OCI-LY7 (cell line): ENCODE data around the gene ALDH9A1. TPM values are rescaled to one million over a fixed set of nuclear protein-coding genes. Genes with fewer than 3 reads are reported as not detected.

Experiments
- BruUV-seq: library from RNA; stranded (reverse); fragments of 400-500 nt; replicated peaks from 2 replicates; lab custom pipeline; 2021; lab: Mats Ljungman, UMichigan
- CTCF ChIA-PET: fragments of 300-600 bp; sonication (Branson Sonifier 250); formaldehyde crosslinking; loops from one replicate; lab custom pipeline; 2022; ENCODE audit warnings: antibody characterized with exemption; ENCODE audit not compliant: unreplicated experiment; lab: Charles Lee
- POLR2A ChIA-PET: fragments of 300-600 bp; sonication (Branson Sonifier 250); formaldehyde crosslinking; loops from one replicate; lab custom pipeline; 2022; ENCODE audit warnings: antibody characterized with exemption; lab: Charles Lee
- DNase-seq: peaks from one replicate; pipeline ENCODE4 v3.0.0-alpha.2; 2015; ENCODE audit warnings: low spot score
- H2AFZ ChIP-seq: fragments of 200-600 bp; sonication (generic), shearing (Covaris generic); 2 replicates; pipeline ENCODE4 v1.6.1; 2014; ENCODE audit warnings: mild to moderate bottlenecking, antibody characterized with exemption, low read length, moderate library complexity
- H3K27ac ChIP-seq: fragments of 200-600 bp; sonication (generic); 2 replicates; pipeline ENCODE4 v1.5.1; 2014; ENCODE audit warnings: mixed run types, low read depth, mild to moderate bottlenecking, moderate library complexity, low read length, inconsistent platforms; ENCODE audit not compliant: poor library complexity, severe bottlenecking
- H3K36me3 ChIP-seq: fragments of 200-600 bp; sonication (generic); 2 replicates; pipeline ENCODE4 v1.6.1; 2014; ENCODE audit warnings: mild to moderate bottlenecking, antibody characterized with exemption, low read length, moderate library complexity, mixed read lengths; ENCODE audit not compliant: insufficient read depth
- H3K4me1 ChIP-seq: fragments of 200-600 bp; sonication (generic); 2 replicates; pipeline ENCODE4 v1.5.1; 2014; ENCODE audit warnings: mild to moderate bottlenecking, low read length; ENCODE audit not compliant: insufficient read depth, poor library complexity, severe bottlenecking
- H3K4me2 ChIP-seq: fragments of 200-600 bp; sonication (generic); 2 replicates; pipeline ENCODE4 v1.6.1; 2014; ENCODE audit warnings: mild to moderate bottlenecking, low read length
- H3K4me3 ChIP-seq: fragments of 200-600 bp; sonication (generic); 2 replicates; pipeline ENCODE4 v1.5.1; 2014; ENCODE audit warnings: mild to moderate bottlenecking, low read depth, low read length; ENCODE audit not compliant: poor library complexity, severe bottlenecking
- H3K79me2 ChIP-seq: fragments of 200-600 bp; sonication (generic); 2 replicates; pipeline ENCODE4 v1.6.1; 2016; ENCODE audit warnings: low read depth, mild to moderate bottlenecking, low read length, moderate library complexity, mixed read lengths; ENCODE audit not compliant: insufficient read depth
- H3K9me2 ChIP-seq: fragments of 200-600 bp; sonication (generic); 2 replicates; pipeline ENCODE4 v1.6.1; 2016; ENCODE audit warnings: mild to moderate bottlenecking, low read length, mixed read lengths; ENCODE audit not compliant: insufficient read depth
- H3K9me3 ChIP-seq: fragments of 200-600 bp; sonication (generic); 2 replicates; pipeline ENCODE4 v1.6.1; 2014; ENCODE audit warnings: mild to moderate bottlenecking, mixed run types, low read length, mixed read lengths
- H4K20me1 ChIP-seq: fragments of 200-600 bp; sonication (generic); 2 replicates; pipeline ENCODE4 v1.6.1; 2014; ENCODE audit warnings: mild to moderate bottlenecking, antibody characterized with exemption, low read length, moderate library complexity, mixed read lengths; ENCODE audit not compliant: insufficient read depth
- EZH2phosphoT487 ChIP-seq: fragments of 200-600 bp; sonication (generic); IDR thresholded peaks from 2 replicates; pipeline ENCODE4 v1.6.1; 2018; ENCODE audit warnings: low read depth, borderline replicate concordance, mild to moderate bottlenecking, mixed run types, antibody characterized with exemption, low read length, moderate library complexity, mixed read lengths
- intact Hi-C: fragments of 100-400 bp; cut with micrococcal nuclease; formaldehyde crosslinking; loops from one replicate; pipeline ENCODE4 v1.10.0; 2022; ENCODE audit not compliant: unreplicated experiment
- total RNA-seq, 2 experiments: library from RNA; depleted of rRNA in 1 of 2; stranded (reverse); fragments of >200 nt in 1 of 2; shearing (Covaris generic) in 1 of 2; gene quantifications; 2 replicates each; pipeline ENCODE4 v1.2.3, GENCODE V29; 2014 to 2022
- TF ChIP-seq, protein P1 (sequence below): fragments of 200-600 bp; sonication (generic); conservative IDR thresholded peaks from 2 replicates; pipeline ENCODE4 v1.5.1; 2014; ENCODE audit warnings: mild to moderate bottlenecking, antibody characterized with exemption, low read length, moderate library complexity, mixed read lengths

The ALDH9A1 gene
- total RNA-seq, 2 experiments from 2014 or later = 32.1 to 36.0 TPM

DNA sequence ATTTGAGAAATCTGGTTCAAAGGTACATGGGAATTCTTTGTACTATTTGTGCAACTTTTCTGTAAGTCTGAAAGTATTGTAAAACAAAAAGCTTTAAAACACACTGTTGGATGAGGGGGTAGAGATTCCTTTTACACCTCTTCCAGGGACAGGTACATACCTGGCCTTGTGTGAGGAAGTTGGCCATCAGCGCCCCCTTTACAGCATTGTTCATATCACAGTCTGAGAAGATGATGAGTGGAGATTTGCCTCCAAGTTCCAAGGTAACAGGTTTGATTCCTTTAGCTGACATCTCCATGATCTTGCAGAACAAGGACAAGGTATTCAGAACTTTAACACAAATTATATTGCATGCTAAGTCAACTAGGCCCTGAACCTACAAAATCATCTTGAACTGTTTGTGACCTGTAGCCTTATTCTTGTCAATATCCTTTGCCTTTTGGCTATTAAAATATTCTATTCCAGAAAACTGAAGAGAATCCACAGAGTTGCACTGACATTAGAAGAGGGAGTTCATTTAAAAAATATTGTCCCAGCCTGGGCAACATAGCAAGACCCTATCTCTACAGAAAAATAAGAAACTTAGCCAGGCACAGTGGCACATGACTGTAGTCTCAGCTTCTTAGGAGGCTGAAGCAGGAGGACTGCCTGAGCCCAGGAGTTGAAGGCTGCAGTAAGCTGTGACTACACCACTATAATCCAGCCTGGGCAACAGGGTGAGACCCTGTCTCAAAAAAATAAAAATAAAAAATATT, 18.9 kb downstream of the ALDH9A1 start:
- DNase-seq = no peak
- CTCF ChIA-PET = interaction anchor here (1.0 kb wide), 1 partner anchor 17 kb away, joined by 3 read pairs; no protein-coding TSS in a partner anchor
- no peaks in the 10 kb centered on the region for H3K9me3 ChIP-seq
- no peak overlapping the region for H3K27ac ChIP-seq
- H2AFZ ChIP-seq = no peak overlapping the region
- peaks cover 4% of the 10 kb centered on the region; the same call in 1 of the 2 replicates for H4K20me1 ChIP-seq
- POLR2A ChIA-PET = interaction anchor here (1.0 kb wide), 1 partner anchor 19 kb away, joined by 3 read pairs; the partner anchor contains the start of gene ALDH9A1
- H3K4me3 ChIP-seq = no peak overlapping the region
- TF ChIP-seq, protein P1, sequence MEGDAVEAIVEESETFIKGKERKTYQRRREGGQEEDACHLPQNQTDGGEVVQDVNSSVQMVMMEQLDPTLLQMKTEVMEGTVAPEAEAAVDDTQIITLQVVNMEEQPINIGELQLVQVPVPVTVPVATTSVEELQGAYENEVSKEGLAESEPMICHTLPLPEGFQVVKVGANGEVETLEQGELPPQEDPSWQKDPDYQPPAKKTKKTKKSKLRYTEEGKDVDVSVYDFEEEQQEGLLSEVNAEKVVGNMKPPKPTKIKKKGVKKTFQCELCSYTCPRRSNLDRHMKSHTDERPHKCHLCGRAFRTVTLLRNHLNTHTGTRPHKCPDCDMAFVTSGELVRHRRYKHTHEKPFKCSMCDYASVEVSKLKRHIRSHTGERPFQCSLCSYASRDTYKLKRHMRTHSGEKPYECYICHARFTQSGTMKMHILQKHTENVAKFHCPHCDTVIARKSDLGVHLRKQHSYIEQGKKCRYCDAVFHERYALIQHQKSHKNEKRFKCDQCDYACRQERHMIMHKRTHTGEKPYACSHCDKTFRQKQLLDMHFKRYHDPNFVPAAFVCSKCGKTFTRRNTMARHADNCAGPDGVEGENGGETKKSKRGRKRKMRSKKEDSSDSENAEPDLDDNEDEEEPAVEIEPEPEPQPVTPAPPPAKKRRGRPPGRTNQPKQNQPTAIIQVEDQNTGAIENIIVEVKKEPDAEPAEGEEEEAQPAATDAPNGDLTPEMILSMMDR = peak; percentile 45
- TF ChIP-seq EZH2phosphoT487 = no peak
- no peak overlapping the region for H3K4me2 ChIP-seq
- H3K79me2 ChIP-seq = peaks cover 4% of the 10 kb centered on the region; the same call in 1 of the 2 replicates
- no TSS peak for BruUV-seq
- peaks cover 86% of the 10 kb centered on the region for H3K36me3 ChIP-seq
- H3K9me2 ChIP-seq = no peaks in the 10 kb centered on the region
- no peaks in the 10 kb centered on the region for H3K4me1 ChIP-seq
- intact Hi-C loops = loop anchor here (2.0 kb wide), 1 partner anchor 77 kb away; no protein-coding TSS in a partner anchor

DNA sequence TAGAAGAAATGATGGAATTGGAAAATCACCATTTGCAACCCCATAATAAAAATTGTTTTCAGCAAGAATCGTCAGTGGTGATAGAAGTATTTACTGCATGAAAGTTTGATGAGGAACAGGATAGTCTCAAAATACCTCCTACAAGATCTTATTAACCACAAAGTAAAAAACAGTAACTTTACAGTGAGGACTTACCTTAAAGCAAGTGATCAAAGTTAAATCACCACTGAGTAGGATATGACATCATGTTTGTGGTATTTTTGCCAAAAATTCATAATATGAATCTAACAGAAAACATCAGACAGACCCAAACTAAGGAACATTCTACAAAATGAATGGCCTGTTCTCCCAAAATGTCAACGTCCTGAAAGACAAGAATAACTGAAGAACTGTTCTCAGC, 19.9 kb downstream of the ALDH9A1 start:
- Histone ChIP-seq H2AFZ (no peak overlapping the region), H3K4me2 (no peak overlapping the region), H3K79me2 (no peaks in the 10 kb centered on the region), H3K27ac (no peak overlapping the region), H3K4me1 (no peaks in the 10 kb centered on the region), H3K9me3 (no peaks in the 10 kb centered on the region), H4K20me1 (no peaks in the 10 kb centered on the region), H3K36me3 (peaks cover 81% of the 10 kb centered on the region), H3K9me2 (no peaks in the 10 kb centered on the region), H3K4me3 (no peak overlapping the region)
- no peak for DNase-seq
- BruUV-seq = no TSS peak
- POLR2A ChIA-PET = interaction anchor here (0.7 to 1.0 kb wide), 2 partner anchors 20 to 33 kb away, joined by 3 to 4 read pairs; partner anchors contain the start of gene ALDH9A1
- CTCF ChIA-PET = no interaction called here
- intact Hi-C loops = loop anchor here (2.0 kb wide), 1 partner anchor 76 kb away; no protein-coding TSS in a partner anchor
- TF ChIP-seq, protein P1 = no peak
- no peak for TF ChIP-seq EZH2phosphoT487

DNA sequence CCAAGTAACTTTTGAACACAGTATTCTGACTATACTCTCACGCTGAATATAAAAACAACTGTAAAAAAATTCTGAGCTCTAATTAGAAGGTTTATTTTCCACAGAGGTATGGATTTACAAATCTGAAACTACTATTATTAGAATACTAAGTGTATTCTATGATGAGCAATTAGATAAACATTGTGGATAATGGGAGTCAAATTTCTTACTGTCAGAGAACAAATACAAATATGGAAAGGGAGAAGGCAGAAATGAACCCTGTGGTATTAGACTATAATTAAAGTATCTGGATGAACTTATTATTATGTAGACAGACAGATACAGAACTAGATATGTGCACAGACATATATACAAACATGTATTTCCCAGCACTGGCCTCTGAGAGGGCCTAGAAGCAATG, 22.6 kb downstream of the ALDH9A1 start:
- H2AFZ ChIP-seq = no peak overlapping the region
- H3K4me3 ChIP-seq = no peak overlapping the region
- H3K36me3 ChIP-seq = peaks cover 72% of the 10 kb centered on the region
- intact Hi-C loops = no loop called here
- H3K9me2 ChIP-seq = no peaks in the 10 kb centered on the region
- H3K9me3 ChIP-seq = no peaks in the 10 kb centered on the region
- no peak for DNase-seq
- BruUV-seq = no TSS peak
- no peak for TF ChIP-seq EZH2phosphoT487
- TF ChIP-seq, protein P1 = no peak
- H3K27ac ChIP-seq = no peak overlapping the region
- no peak overlapping the region for H3K4me2 ChIP-seq
- ChIA-PET CTCF (no interaction called here), POLR2A (no interaction called here)
- H4K20me1 ChIP-seq = no peaks in the 10 kb centered on the region
- H3K79me2 ChIP-seq = no peaks in the 10 kb centered on the region
- no peaks in the 10 kb centered on the region for H3K4me1 ChIP-seq
